ENCODE results near the gene EQTN. TPM values are rescaled to one million over a fixed set of nuclear protein-coding genes. Genes with fewer than 3 reads are reported as not detected.
A peak's percentile ranks its signal among the peaks of the same experiment; 100 is the strongest.

EQTN gene
- total RNA-seq, 6 experiments from 2014 or later, result not detected

- ATAC-seq (peak; percentile 97 to 99 (median 98)), DNase-seq (peak in 2 of 3 donors; percentile 39 to 59)
- no peaks in the 10 kb centered on the region for H3K36me3 ChIP-seq
- H3K9me3 ChIP-seq, result no peaks in the 10 kb centered on the region
- intact Hi-C loops (cut with DNase I), result loop anchor here (5.0 to 10.0 kb wide), 2 partner anchors 209 to 221 kb away; no protein-coding TSS in a partner anchor
- no peak overlapping the region for H3K27ac ChIP-seq
- H3K4me1 ChIP-seq, result no peaks in the 10 kb centered on the region
- H3K27me3 ChIP-seq, result no peaks in the 10 kb centered on the region
- WGBS (ENCODE audit: insufficient coverage, low coverage, low lambda C conversion rate, missing lambda C conversion rate), result 26% methylated on average over 7 of the region's 7 CpGs
- no peak overlapping the region for H3K4me3 ChIP-seq
- TF ChIP-seq POLR2A (IDR thresholded peaks at IDR 0.05), result no peak
- TF ChIP-seq CTCF (IDR thresholded peaks at IDR 0.05), result peak; percentile 86 to 92 (median 87)
Observed at GRCh38 chr9:27333241-27334052, 36.5 kb upstream of the EQTN start.

- Histone ChIP-seq H3K27me3 (no peaks in the 10 kb centered on the region), H3K4me3 (no peak overlapping the region), H3K27ac (no peak overlapping the region), H3K9me3 (no peaks in the 10 kb centered on the region), H3K36me3 (no peaks in the 10 kb centered on the region), H3K4me1 (no peaks in the 10 kb centered on the region)
- WGBS (ENCODE audit: insufficient coverage, low coverage, low lambda C conversion rate, missing lambda C conversion rate), result 78% methylated on average over 1 of the region's 4 CpGs
- ATAC-seq, result no peak
- intact Hi-C loops (cut with DNase I), result loop anchor here (5.0 to 10.0 kb wide), 2 partner anchors 211 to 223 kb away; no protein-coding TSS in a partner anchor
- TF ChIP-seq POLR2A (IDR thresholded peaks at IDR 0.05) (no peak), CTCF (IDR thresholded peaks at IDR 0.05) (no peak)
- DNase-seq, result no peak
Observed at GRCh38 chr9:27331393-27331792, 34.4 kb upstream of the EQTN start.

- Histone ChIP-seq H3K27ac (no peak overlapping the region), H3K4me1 (no peaks in the 10 kb centered on the region), H3K9me3 (no peaks in the 10 kb centered on the region), H3K4me3 (no peak overlapping the region), H3K36me3 (no peaks in the 10 kb centered on the region), H3K27me3 (no peaks in the 10 kb centered on the region)
- ATAC-seq (no peak), DNase-seq (no peak)
- intact Hi-C loops (cut with DNase I), result no loop called here
- TF ChIP-seq CTCF (IDR thresholded peaks at IDR 0.05), result no peak
- TF ChIP-seq POLR2A (IDR thresholded peaks at IDR 0.05), result no peak
- WGBS (ENCODE audit: insufficient coverage, low coverage, low lambda C conversion rate, missing lambda C conversion rate), result 66% methylated on average over 8 of the region's 9 CpGs
Observed at GRCh38 chr9:27329291-27329690, 32.3 kb upstream of the EQTN start.

- no peaks in the 10 kb centered on the region for H3K27me3 ChIP-seq
- DNase-seq (no peak), ATAC-seq (no peak)
- no peak overlapping the region for H3K4me3 ChIP-seq
- H3K27ac ChIP-seq, result no peak overlapping the region
- WGBS (ENCODE audit: insufficient coverage, low coverage, low lambda C conversion rate, missing lambda C conversion rate), result 80% methylated on average over 3 of the region's 3 CpGs
- H3K4me1 ChIP-seq, result no peaks in the 10 kb centered on the region
- H3K36me3 ChIP-seq, result no peaks in the 10 kb centered on the region
- no peaks in the 10 kb centered on the region for H3K9me3 ChIP-seq
- intact Hi-C loops (cut with DNase I), result no loop called here
- no peak for TF ChIP-seq POLR2A (IDR thresholded peaks at IDR 0.05)
- TF ChIP-seq CTCF (IDR thresholded peaks at IDR 0.05), result no peak
Observed at GRCh38 chr9:27328483-27328882, 31.5 kb upstream of the EQTN start.

All from right lobe of liver (tissue), 6 donors.